ENCODE data around the gene IFNAR1. TPM values are rescaled to one million over a fixed set of nuclear protein-coding genes. Genes with fewer than 3 reads are reported as not detected.
A peak's percentile ranks its signal among the peaks of the same experiment; 100 is the strongest.

Gene IFNAR1
- total and polyA plus RNA-seq, 9 of the 15 experiments (the other 6 are each of a cell fraction or from before 2014, with no cell fraction given), result 8.6 to 31.8 (median 14.8) TPM

GRCh38 chr21:33383056-33383888, 58.5 kb downstream of the IFNAR1 start (continued):
- no peak for TF ChIP-seq AFF4 (CRISPR knock-in tag; IDR thresholded peaks at IDR 0.05)
- TF ChIP-seq GMEB1 (CRISPR knock-in tag; IDR thresholded peaks at IDR 0.05), result no peak
- no peak for TF ChIP-seq ARNT (IDR thresholded peaks at IDR 0.05)
- TF ChIP-seq KLF13 (tag; IDR thresholded peaks at IDR 0.05; ENCODE audit: borderline replicate concordance, low read depth), result 0 out of 2 replicates have a peak, but pooled peaks have one; percentile 8
- TF ChIP-seq SRSF7 (optimal IDR thresholded peaks at IDR 0.05; ENCODE audit: low read depth, low read length), result no peak
- TF ChIP-seq CBFB (CRISPR knock-in tag; IDR thresholded peaks at IDR 0.05), result no peak
- TF ChIP-seq ZFP1 (CRISPR knock-in tag; IDR thresholded peaks at IDR 0.05), result no peak
- no peak for TF ChIP-seq SIRT6 (IDR thresholded peaks at IDR 0.05; ENCODE audit: low read depth, low read length)
- TF ChIP-seq LARP7 (IDR thresholded peaks at IDR 0.05), result no peak
- TF ChIP-seq ZNF609 (CRISPR knock-in tag; IDR thresholded peaks at IDR 0.05; ENCODE audit: borderline replicate concordance), result no peak
- TF ChIP-seq STAG1 (CRISPR knock-in tag; IDR thresholded peaks at IDR 0.05; ENCODE audit: borderline replicate concordance), result no peak
- no peak for TF ChIP-seq ILF3 (IDR thresholded peaks at IDR 0.05; ENCODE audit: borderline replicate concordance)
- no peak for TF ChIP-seq NBN (IDR thresholded peaks at IDR 0.05; ENCODE audit: low read depth)
- TF ChIP-seq FOXO4 (CRISPR knock-in tag; IDR thresholded peaks at IDR 0.05), result no peak
- TF ChIP-seq CBX1 (IDR thresholded peaks at IDR 0.05; ENCODE audit: low read depth), result no peak
- TF ChIP-seq TCF7 (IDR thresholded peaks at IDR 0.05; ENCODE audit: borderline replicate concordance), result no peak
